Measurements from ENCODE around the gene CDK19. TPM values are rescaled to one million over a fixed set of nuclear protein-coding genes. Genes with fewer than 3 reads are reported as not detected.

Gene CDK19
- total RNA-seq, 1 experiment from 2014 or later, result 11.7 TPM

DNA sequence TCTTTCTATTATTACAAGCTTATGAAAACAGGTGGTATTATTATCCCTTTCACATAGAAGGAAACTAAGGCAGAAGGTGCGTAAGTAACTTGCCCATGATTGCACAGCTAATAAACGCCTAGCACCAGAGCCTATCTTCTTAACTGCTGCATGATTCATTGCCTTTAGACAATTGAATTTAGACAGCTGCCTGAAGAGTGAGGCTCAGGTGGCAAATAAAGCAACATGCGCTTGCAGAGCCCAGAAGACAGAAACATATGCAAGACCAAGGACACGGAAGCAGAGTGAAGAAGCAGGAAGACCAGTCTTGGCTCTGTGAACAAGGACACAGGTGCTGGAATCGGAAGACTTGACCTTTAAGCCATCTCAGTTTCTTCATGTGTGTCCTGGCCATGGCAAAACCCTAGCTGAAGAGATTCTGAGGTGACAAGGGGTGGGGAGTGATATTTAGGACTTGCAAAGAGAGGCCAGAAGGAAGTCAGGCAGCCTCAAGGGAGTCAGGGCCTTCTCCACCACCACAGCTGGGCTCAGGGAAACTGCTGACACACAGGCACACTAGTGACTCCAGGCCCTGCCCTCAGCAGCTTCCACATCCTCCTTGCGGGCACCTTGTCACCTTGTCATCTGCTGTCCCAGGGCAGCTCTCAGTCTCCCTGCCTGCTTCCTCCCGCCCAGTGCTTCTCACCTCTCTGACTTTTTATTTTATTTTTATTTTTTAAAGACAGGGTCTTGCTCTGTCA lies 247.1 kb downstream of the CDK19 start:
- peaks cover 9% of the 10 kb centered on the region for H3K4me1 Mint-ChIP-seq
- no peak overlapping the region for H3K4me3 Mint-ChIP-seq
- CTCF ChIA-PET, result no interaction called here
- POLR2A ChIA-PET, result no interaction called here
- no peaks in the 10 kb centered on the region for H3K36me3 Mint-ChIP-seq
- ATAC-seq (no peak), DNase-seq (ENCODE audit: low spot score) (no peak)
- no peak overlapping the region for H3K27ac Mint-ChIP-seq
- peaks cover 2% of the 10 kb centered on the region for H3K27me3 Mint-ChIP-seq (ENCODE audit: low read depth)
- TF ChIP-seq ZNF396 (CRISPR knock-in tag; IDR thresholded peaks at IDR 0.05; ENCODE audit: borderline replicate concordance), result no peak
- no peak for TF ChIP-seq ZNF121 (CRISPR knock-in tag; IDR thresholded peaks at IDR 0.05)
- no peak for TF ChIP-seq ZNF317 (CRISPR knock-in tag; IDR thresholded peaks at IDR 0.05; ENCODE audit: borderline replicate concordance, low read depth)
- no peak for TF ChIP-seq GABPB1 (CRISPR knock-in tag; IDR thresholded peaks at IDR 0.05)
- TF ChIP-seq, protein P1, sequence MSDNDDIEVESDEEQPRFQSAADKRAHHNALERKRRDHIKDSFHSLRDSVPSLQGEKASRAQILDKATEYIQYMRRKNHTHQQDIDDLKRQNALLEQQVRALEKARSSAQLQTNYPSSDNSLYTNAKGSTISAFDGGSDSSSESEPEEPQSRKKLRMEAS (CRISPR knock-in tag; IDR thresholded peaks at IDR 0.05), result no peak
- TF ChIP-seq ELF4 (CRISPR knock-in tag; IDR thresholded peaks at IDR 0.05; ENCODE audit: low read depth), result no peak
- no peak for TF ChIP-seq SP1 (CRISPR knock-in tag; conservative IDR thresholded peaks at IDR 0.05)
- no peak for TF ChIP-seq RORB (CRISPR knock-in tag; IDR thresholded peaks at IDR 0.05)
- TF ChIP-seq, protein P2, sequence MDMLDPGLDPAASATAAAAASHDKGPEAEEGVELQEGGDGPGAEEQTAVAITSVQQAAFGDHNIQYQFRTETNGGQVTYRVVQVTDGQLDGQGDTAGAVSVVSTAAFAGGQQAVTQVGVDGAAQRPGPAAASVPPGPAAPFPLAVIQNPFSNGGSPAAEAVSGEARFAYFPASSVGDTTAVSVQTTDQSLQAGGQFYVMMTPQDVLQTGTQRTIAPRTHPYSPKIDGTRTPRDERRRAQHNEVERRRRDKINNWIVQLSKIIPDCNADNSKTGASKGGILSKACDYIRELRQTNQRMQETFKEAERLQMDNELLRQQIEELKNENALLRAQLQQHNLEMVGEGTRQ (CRISPR knock-in tag; IDR thresholded peaks at IDR 0.05), result no peak
- TF ChIP-seq, protein P3, sequence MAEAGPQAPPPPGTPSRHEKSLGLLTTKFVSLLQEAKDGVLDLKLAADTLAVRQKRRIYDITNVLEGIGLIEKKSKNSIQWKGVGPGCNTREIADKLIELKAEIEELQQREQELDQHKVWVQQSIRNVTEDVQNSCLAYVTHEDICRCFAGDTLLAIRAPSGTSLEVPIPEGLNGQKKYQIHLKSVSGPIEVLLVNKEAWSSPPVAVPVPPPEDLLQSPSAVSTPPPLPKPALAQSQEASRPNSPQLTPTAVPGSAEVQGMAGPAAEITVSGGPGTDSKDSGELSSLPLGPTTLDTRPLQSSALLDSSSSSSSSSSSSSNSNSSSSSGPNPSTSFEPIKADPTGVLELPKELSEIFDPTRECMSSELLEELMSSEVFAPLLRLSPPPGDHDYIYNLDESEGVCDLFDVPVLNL (CRISPR knock-in tag; IDR thresholded peaks at IDR 0.05; ENCODE audit: borderline replicate concordance, low read depth), result no peak
- TF ChIP-seq EMX1 (CRISPR knock-in tag; IDR thresholded peaks at IDR 0.05), result no peak
- TF ChIP-seq ATF1 (CRISPR knock-in tag; IDR thresholded peaks at IDR 0.05), result no peak
- TF ChIP-seq TCF7 (CRISPR knock-in tag; IDR thresholded peaks at IDR 0.05; ENCODE audit: low read depth), result no peak
- no peak for TF ChIP-seq PRRX2 (CRISPR knock-in tag; IDR thresholded peaks at IDR 0.05)
- TF ChIP-seq TEAD4 (CRISPR knock-in tag; IDR thresholded peaks at IDR 0.05), result no peak
- TF ChIP-seq NR1H2 (CRISPR knock-in tag; IDR thresholded peaks at IDR 0.05), result no peak
- TF ChIP-seq NFYB (CRISPR knock-in tag; conservative IDR thresholded peaks at IDR 0.05; ENCODE audit: low read depth), result no peak
- H3K9me3 Mint-ChIP-seq, result no peaks in the 10 kb centered on the region

DNA sequence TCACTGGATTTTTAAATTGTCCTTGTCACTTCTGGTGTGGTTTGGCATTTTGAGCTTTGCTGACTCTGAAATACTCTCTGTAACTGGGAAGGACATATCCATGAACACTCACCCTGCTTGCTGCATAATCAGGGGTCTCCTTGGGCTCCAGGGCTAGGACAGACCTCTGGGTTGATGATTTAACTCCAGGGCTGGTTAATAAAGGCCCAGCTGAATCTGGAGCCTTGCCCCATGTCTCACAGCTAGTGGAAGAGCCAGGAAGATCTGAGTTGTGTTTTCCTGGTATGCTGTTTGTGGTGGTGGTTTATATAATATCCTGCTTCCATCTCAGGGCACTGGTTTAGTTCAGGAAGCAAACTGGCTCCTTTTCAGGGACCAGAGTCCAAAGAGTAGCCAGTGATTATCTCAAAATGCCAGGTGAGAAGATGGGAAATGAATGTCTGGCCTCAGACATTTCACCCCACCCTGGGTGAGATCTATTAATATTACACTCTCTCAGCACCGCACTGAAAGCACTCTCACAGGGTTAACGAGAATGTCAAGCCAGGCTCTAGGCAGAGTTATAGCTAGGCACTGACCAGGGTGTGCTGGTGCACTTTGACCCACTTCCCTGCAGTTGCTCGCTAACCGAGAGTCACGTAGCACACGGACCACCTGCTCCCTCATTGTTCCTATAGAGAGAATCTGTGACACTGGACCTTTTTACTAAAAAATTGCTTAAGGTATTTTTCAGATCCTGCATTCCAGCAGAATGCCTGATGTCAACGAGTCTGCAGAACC lies 248.7 kb downstream of the CDK19 start:
- DNase-seq (ENCODE audit: low spot score), result no peak
- TF ChIP-seq FOXP1 (CRISPR knock-in tag; IDR thresholded peaks at IDR 0.05; ENCODE audit: borderline replicate concordance) (no peak), NFE2L1 (CRISPR knock-in tag; IDR thresholded peaks at IDR 0.05) (no peak), ZBTB21 (CRISPR knock-in tag; IDR thresholded peaks at IDR 0.05; ENCODE audit: borderline replicate concordance) (no peak), FOXK1 (CRISPR knock-in tag; IDR thresholded peaks at IDR 0.05) (no peak), NR1H2 (CRISPR knock-in tag; IDR thresholded peaks at IDR 0.05) (no peak), EMX1 (CRISPR knock-in tag; IDR thresholded peaks at IDR 0.05) (no peak), NR2C2 (CRISPR knock-in tag; IDR thresholded peaks at IDR 0.05) (no peak), RELA (CRISPR knock-in tag; IDR thresholded peaks at IDR 0.05; ENCODE audit: borderline replicate concordance) (no peak)
- TF ChIP-seq, protein P4, sequence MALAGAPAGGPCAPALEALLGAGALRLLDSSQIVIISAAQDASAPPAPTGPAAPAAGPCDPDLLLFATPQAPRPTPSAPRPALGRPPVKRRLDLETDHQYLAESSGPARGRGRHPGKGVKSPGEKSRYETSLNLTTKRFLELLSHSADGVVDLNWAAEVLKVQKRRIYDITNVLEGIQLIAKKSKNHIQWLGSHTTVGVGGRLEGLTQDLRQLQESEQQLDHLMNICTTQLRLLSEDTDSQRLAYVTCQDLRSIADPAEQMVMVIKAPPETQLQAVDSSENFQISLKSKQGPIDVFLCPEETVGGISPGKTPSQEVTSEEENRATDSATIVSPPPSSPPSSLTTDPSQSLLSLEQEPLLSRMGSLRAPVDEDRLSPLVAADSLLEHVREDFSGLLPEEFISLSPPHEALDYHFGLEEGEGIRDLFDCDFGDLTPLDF (CRISPR knock-in tag; IDR thresholded peaks at IDR 0.05), result no peak
- TF ChIP-seq, protein P5, sequence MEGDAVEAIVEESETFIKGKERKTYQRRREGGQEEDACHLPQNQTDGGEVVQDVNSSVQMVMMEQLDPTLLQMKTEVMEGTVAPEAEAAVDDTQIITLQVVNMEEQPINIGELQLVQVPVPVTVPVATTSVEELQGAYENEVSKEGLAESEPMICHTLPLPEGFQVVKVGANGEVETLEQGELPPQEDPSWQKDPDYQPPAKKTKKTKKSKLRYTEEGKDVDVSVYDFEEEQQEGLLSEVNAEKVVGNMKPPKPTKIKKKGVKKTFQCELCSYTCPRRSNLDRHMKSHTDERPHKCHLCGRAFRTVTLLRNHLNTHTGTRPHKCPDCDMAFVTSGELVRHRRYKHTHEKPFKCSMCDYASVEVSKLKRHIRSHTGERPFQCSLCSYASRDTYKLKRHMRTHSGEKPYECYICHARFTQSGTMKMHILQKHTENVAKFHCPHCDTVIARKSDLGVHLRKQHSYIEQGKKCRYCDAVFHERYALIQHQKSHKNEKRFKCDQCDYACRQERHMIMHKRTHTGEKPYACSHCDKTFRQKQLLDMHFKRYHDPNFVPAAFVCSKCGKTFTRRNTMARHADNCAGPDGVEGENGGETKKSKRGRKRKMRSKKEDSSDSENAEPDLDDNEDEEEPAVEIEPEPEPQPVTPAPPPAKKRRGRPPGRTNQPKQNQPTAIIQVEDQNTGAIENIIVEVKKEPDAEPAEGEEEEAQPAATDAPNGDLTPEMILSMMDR (IDR thresholded peaks at IDR 0.05), result no peak
- TF ChIP-seq, protein P6, sequence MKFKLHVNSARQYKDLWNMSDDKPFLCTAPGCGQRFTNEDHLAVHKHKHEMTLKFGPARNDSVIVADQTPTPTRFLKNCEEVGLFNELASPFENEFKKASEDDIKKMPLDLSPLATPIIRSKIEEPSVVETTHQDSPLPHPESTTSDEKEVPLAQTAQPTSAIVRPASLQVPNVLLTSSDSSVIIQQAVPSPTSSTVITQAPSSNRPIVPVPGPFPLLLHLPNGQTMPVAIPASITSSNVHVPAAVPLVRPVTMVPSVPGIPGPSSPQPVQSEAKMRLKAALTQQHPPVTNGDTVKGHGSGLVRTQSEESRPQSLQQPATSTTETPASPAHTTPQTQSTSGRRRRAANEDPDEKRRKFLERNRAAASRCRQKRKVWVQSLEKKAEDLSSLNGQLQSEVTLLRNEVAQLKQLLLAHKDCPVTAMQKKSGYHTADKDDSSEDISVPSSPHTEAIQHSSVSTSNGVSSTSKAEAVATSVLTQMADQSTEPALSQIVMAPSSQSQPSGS (CRISPR knock-in tag; IDR thresholded peaks at IDR 0.05; ENCODE audit: borderline replicate concordance, low read depth), result no peak

More for the DNA sequence above, 248.7 kb downstream of the CDK19 start:
- peaks cover 10% of the 10 kb centered on the region for H3K9me3 Mint-ChIP-seq
- POLR2A ChIA-PET, result no interaction called here
- H3K27me3 Mint-ChIP-seq (ENCODE audit: low read depth), result peaks cover 17% of the 10 kb centered on the region
- peaks cover 12% of the 10 kb centered on the region for H3K4me1 Mint-ChIP-seq
- CTCF ChIA-PET, result no interaction called here
- no peaks in the 10 kb centered on the region for H3K36me3 Mint-ChIP-seq
- H3K4me3 Mint-ChIP-seq, result no peak overlapping the region
- no peak overlapping the region for H3K27ac Mint-ChIP-seq
- no peak for ATAC-seq

Data from WTC11 (cell line).